ENCODE results near the gene FOXA3. TPM values are rescaled to one million over a fixed set of nuclear protein-coding genes. Genes with fewer than 3 reads are reported as not detected.

FOXA3 gene
- total RNA-seq, 1 experiment from 2014 or later, result 15.3 TPM

- POLR2A ChIA-PET, result interaction anchor here (1.0 kb wide), 1 partner anchor 11 kb away, joined by 6 read pairs; no protein-coding TSS in a partner anchor
- intact Hi-C loops (cut with micrococcal nuclease; ENCODE audit: unreplicated experiment), result no loop called here
- no peak overlapping the region for H3K4me3 Mint-ChIP-seq (ENCODE audit: unreplicated experiment)
Observed at GRCh38 chr19:45870798-45871197, 6.7 kb downstream of the FOXA3 start.

GRCh38 chr19:45872095-45872919, 8.2 kb downstream of the FOXA3 start:
- H3K4me1 ChIP-seq, result peaks cover 32% of the 10 kb centered on the region
- no TSS peak for BruUV-seq (replicated peaks)
- no peaks in the 10 kb centered on the region; the same call in 1 of the 2 replicates for H3K36me3 ChIP-seq (ENCODE audit: control insufficient read depth, insufficient read depth, low read length)
- no peak overlapping the region for H3K27ac Mint-ChIP-seq (ENCODE audit: unreplicated experiment)
- no peak overlapping the region for H3K4me3 Mint-ChIP-seq (ENCODE audit: unreplicated experiment)
- no peaks in the 10 kb centered on the region for H3K9me3 ChIP-seq
- H3K9me3 Mint-ChIP-seq (ENCODE audit: unreplicated experiment), result no peaks in the 10 kb centered on the region
- no peak overlapping the region for H3K4me3 ChIP-seq (ENCODE audit: low read depth, low read length)
- POLR2A ChIA-PET, result no interaction called here
- CTCF ChIA-PET, result interaction anchor here (1.3 kb wide), 1 partner anchor 8 kb away, joined by 5 read pairs; the partner anchor contains the start of gene FOXA3
- H3K36me3 Mint-ChIP-seq (ENCODE audit: insufficient read depth, unreplicated experiment), result peaks cover 11% of the 10 kb centered on the region
- H3K27me3 ChIP-seq (replicated peaks; ENCODE audit: control insufficient read depth, insufficient read depth, low read length), result no peaks in the 10 kb centered on the region
- no peak for DNase-seq
- no peaks in the 10 kb centered on the region for H3K27me3 Mint-ChIP-seq (ENCODE audit: insufficient read depth, unreplicated experiment)
- intact Hi-C loops (cut with micrococcal nuclease; ENCODE audit: unreplicated experiment), result no loop called here
- no peak for TF ChIP-seq CTCF (IDR thresholded peaks at IDR 0.05; ENCODE audit: insufficient read depth in 1 of 2, low read depth in 1 of 2, low read length in 1 of 2, severe bottlenecking in 1 of 2, unreplicated experiment in 1 of 2)
- H3K4me1 Mint-ChIP-seq (ENCODE audit: low read depth, unreplicated experiment), result peaks cover 20% of the 10 kb centered on the region

More at GRCh38 chr19:45870798-45871197, 6.7 kb downstream of the FOXA3 start:
- Histone ChIP-seq H3K36me3 (ENCODE audit: control insufficient read depth, insufficient read depth, low read length) (no peaks in the 10 kb centered on the region; the same call in 1 of the 2 replicates), H3K4me1 (peaks cover 28% of the 10 kb centered on the region), H3K27me3 (replicated peaks; ENCODE audit: control insufficient read depth, insufficient read depth, low read length) (no peaks in the 10 kb centered on the region), H3K4me3 (ENCODE audit: low read depth, low read length) (no peak overlapping the region), H3K9me3 (no peaks in the 10 kb centered on the region)
- Mint-ChIP-seq H3K9me3 (ENCODE audit: unreplicated experiment) (no peaks in the 10 kb centered on the region), H3K36me3 (ENCODE audit: insufficient read depth, unreplicated experiment) (peaks cover 13% of the 10 kb centered on the region), H3K27me3 (ENCODE audit: insufficient read depth, unreplicated experiment) (no peaks in the 10 kb centered on the region), H3K4me1 (ENCODE audit: low read depth, unreplicated experiment) (peaks cover 18% of the 10 kb centered on the region), H3K27ac (ENCODE audit: unreplicated experiment) (no peak overlapping the region)
- CTCF ChIA-PET, result interaction anchor here (0.6 to 0.7 kb wide), 2 partner anchors 10 to 19 kb away, joined by 3 to 4 read pairs; no protein-coding TSS in a partner anchor
- no peak for TF ChIP-seq CTCF (IDR thresholded peaks at IDR 0.05; ENCODE audit: insufficient read depth in 1 of 2, low read depth in 1 of 2, low read length in 1 of 2, severe bottlenecking in 1 of 2, unreplicated experiment in 1 of 2)
- no peak for DNase-seq
- BruUV-seq (replicated peaks), result no TSS peak

- POLR2A ChIA-PET, result interaction anchor here (1.4 kb wide), 1 partner anchor 10 kb away, joined by 4 read pairs; no protein-coding TSS in a partner anchor
- CTCF ChIA-PET, result interaction anchor here (0.7 to 1.3 kb wide), 3 partner anchors 9 kb away, joined by 3 to 5 read pairs (median 5); partner anchors contain the start of gene FOXA3
- Mint-ChIP-seq H3K9me3 (ENCODE audit: unreplicated experiment) (no peaks in the 10 kb centered on the region), H3K36me3 (ENCODE audit: insufficient read depth, unreplicated experiment) (peaks cover 11% of the 10 kb centered on the region), H3K27me3 (ENCODE audit: insufficient read depth, unreplicated experiment) (no peaks in the 10 kb centered on the region), H3K4me1 (ENCODE audit: low read depth, unreplicated experiment) (peaks cover 26% of the 10 kb centered on the region), H3K27ac (ENCODE audit: unreplicated experiment) (no peak overlapping the region), H3K4me3 (ENCODE audit: unreplicated experiment) (no peak overlapping the region)
- no peak for DNase-seq
- BruUV-seq (replicated peaks), result TSS peak; percentile 18
- no peak for TF ChIP-seq CTCF (IDR thresholded peaks at IDR 0.05; ENCODE audit: insufficient read depth in 1 of 2, low read depth in 1 of 2, low read length in 1 of 2, severe bottlenecking in 1 of 2, unreplicated experiment in 1 of 2)
- Histone ChIP-seq H3K4me1 (peaks cover 38% of the 10 kb centered on the region), H3K36me3 (ENCODE audit: control insufficient read depth, insufficient read depth, low read length) (no peaks in the 10 kb centered on the region; the same call in 1 of the 2 replicates), H3K27me3 (replicated peaks; ENCODE audit: control insufficient read depth, insufficient read depth, low read length) (no peaks in the 10 kb centered on the region), H3K4me3 (ENCODE audit: low read depth, low read length) (no peak overlapping the region), H3K9me3 (no peaks in the 10 kb centered on the region)
- intact Hi-C loops (cut with micrococcal nuclease; ENCODE audit: unreplicated experiment), result loop anchor here (1.0 kb wide), 1 partner anchor 9 kb away; no protein-coding TSS in a partner anchor
Observed at GRCh38 chr19:45873219-45873772, 9.2 kb downstream of the FOXA3 start.
